Lower leg skin (tissue), 3 donors: ENCODE results near the gene PPM1M.

Experiments
- CTCF ChIP-seq, 3 donors: fragments of 450-650 bp; IDR thresholded peaks; one replicate each; pipeline ENCODE4 v1.5.1; 2016; ENCODE audit warnings: antibody characterized with exemption in 3 of 3, mild to moderate bottlenecking in 3 of 3, moderate library complexity in 2 of 3
- POLR2A ChIP-seq, 2 donors: fragments of 450-650 bp; IDR thresholded peaks; one replicate each; pipeline ENCODE4 v1.6.1; 2016 to 2017; ENCODE audit warnings: antibody characterized with exemption in 2 of 2, mild to moderate bottlenecking in 1 of 2, moderate library complexity in 1 of 2

- TF ChIP-seq POLR2A (IDR thresholded peaks at IDR 0.05), result no peak
- no peak for TF ChIP-seq CTCF (IDR thresholded peaks at IDR 0.05)
These were observed at the start of gene PPM1M for GRCh38 chr3:52245322-52246263.
